ACHN (cell line): ENCODE data around the gene CEBPZOS.
"Not testable (repeated sequence)": the region's sequence is repeated elsewhere in the genome, so short reads cannot be mapped to it uniquely, and the experiment has no call there.

ENCODE experiments used
- DNase-seq: peaks from one replicate; pipeline ENCODE4 v3.0.0-alpha.2; 2015
- in situ Hi-C: cut with HindIII; loops from 2 replicates; pipeline ENCODE4 v1.10.0; 2017; ENCODE audit warnings: low sequenced_read_pairs, low pct_ligation_motif_present, low pct_unique_long_range_greater_than_20kb

CEBPZOS gene

GRCh38 chr2:37189452-37190153, 6.7 kb upstream of the CEBPZOS start:
- in situ Hi-C loops, result no loop called here
- peak; percentile 76 for DNase-seq

GRCh38 chr2:37190290-37190689, 6.0 kb upstream of the CEBPZOS start:
- no peak for DNase-seq
- in situ Hi-C loops, result no loop called here

- in situ Hi-C loops, result no loop called here
- DNase-seq, result no peak
These were observed 5.0 kb upstream of the CEBPZOS start for GRCh38 chr2:37191253-37191652.

- no peak for DNase-seq
- in situ Hi-C loops, result no loop called here
These were observed 4.5 kb upstream of the CEBPZOS start for GRCh38 chr2:37191747-37192146.

DNA sequence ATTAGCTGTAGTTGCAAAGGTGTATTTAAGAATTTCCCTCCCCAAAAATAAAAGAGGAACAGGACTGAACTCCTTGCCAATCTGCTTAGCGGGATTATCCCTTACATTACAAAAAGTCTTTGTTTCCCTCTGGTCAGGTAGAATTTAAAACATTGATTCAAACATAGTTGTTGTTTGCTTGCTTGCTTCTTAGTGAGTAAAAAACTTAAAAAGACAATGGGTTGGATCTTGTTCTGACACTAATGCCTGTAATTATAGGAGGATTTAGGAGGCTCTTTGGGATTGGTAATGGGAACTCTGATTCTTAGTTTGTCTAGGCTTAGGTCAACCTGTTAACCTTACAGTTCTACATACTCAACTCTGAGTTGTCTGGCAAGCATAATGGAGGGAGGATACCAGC, 3.7 kb upstream of the CEBPZOS start:
- in situ Hi-C loops, result no loop called here
- DNase-seq, result no peak

DNA sequence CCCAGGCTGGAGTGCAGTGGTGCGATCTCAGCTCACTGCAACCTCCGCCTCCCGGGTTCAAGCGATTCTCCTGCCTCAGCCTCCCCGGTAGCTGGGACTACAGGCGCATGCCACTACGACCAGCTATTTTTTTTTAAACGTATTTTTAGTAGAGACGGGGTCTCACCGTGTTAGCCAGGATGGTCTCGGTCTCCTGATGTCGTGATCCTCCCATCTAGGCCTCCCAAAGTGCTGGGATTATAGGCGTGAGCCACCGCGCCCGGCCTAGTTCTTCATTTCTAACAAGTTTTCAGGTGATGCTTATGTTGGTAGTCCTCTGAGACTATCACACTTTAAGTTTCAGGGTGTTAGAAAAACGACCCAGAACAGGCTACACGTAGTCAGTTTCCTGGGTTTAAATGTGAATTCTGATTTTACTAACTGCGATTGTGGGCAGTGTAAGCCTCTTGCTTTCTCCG, 405 bp upstream of the CEBPZOS start:
- in situ Hi-C loops, result not testable (repeated sequence)

DNA sequence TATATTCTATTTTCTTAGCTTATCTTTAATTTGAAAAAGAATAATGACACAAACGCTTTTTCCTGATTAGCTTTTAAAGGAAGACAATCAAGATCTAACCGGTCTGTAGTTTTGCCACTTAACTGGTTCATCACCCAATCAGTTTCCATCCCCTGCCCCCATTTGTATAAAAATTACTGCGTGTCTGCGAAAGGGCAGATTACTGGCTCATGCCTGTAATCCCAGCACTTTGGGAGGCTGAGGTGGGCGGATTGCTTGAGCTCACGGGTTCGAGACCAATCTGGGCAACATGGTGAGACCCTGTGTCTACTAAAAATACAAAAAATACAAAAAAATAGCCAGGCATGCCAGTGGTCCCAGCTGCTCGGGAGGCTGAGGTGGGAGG, 2.4 kb downstream of the CEBPZOS start:
- in situ Hi-C loops, result no loop called here
- DNase-seq, result no peak

More for the DNA sequence above, 405 bp upstream of the CEBPZOS start:
- not testable (repeated sequence) for DNase-seq

- in situ Hi-C loops, result no loop called here
- DNase-seq, result no peak
These were observed 4.9 kb downstream of the CEBPZOS start for GRCh38 chr2:37201208-37201607.

GRCh38 chr2:37201766-37202165, 5.5 kb downstream of the CEBPZOS start:
- in situ Hi-C loops, result no loop called here

GRCh38 chr2:37203708-37204107, 7.4 kb downstream of the CEBPZOS start:
- in situ Hi-C loops, result no loop called here

More at GRCh38 chr2:37201766-37202165, 5.5 kb downstream of the CEBPZOS start:
- DNase-seq, result no peak

GRCh38 chr2:37205071-37205661, 8.9 kb downstream of the CEBPZOS start:
- in situ Hi-C loops, DNase-seq: not testable (repeated sequence)

More at GRCh38 chr2:37203708-37204107, 7.4 kb downstream of the CEBPZOS start:
- no peak for DNase-seq

DNA sequence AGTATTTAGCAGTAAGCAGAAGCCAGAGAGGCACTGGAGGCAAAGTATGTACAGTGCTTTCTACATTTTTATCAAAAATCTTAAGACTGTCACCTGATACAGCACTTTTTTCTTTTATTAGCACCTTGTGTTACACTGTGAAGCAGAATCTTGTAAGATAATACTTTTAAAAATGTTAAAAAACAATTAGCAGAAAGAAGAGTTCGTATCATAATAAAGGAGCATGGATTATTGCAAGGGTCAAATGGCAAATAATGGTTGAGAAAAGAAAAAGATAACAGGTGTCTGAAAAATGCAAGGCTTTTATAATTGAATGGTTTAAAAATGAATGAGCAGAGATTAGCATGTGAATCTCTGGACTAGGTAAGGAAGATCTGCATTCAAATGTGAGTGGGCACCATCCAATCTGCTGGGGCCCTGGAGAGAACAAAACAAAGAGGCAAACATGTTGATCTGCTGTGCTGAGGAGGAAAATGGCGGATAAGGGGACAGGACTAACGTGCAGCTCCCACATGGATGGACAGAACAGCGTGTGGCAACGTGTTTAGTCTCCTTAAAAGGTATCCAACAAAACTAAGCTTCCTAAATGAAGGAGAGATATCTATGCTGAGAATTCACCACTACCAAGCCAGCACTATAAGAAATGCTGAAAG, 9.5 kb downstream of the CEBPZOS start:
- in situ Hi-C loops, result no loop called here
- DNase-seq, result no peak

GRCh38 chr2:37206760-37207159, 10.5 kb downstream of the CEBPZOS start:
- DNase-seq, in situ Hi-C loops: not testable (repeated sequence)

DNA sequence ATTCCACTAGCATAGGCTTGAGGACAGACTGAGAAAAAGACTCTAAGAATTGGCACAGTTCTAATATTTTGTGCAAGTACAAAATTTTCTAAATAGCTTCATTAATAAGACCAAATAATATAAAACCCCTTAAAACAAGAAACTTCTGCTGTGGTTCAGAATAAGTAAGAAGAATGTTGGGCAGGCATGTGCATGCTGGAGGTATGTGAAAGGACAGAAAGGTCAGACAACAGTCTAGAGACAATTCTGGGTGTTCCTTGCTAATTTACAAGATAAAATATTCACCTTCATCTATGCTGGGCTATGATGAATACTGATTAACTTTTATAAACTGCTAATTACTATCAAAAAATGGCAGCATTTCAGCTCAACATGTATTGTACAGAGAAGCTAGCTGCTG, 14.9 kb downstream of the CEBPZOS start:
- DNase-seq, result no peak
- in situ Hi-C loops, result no loop called here

DNA sequence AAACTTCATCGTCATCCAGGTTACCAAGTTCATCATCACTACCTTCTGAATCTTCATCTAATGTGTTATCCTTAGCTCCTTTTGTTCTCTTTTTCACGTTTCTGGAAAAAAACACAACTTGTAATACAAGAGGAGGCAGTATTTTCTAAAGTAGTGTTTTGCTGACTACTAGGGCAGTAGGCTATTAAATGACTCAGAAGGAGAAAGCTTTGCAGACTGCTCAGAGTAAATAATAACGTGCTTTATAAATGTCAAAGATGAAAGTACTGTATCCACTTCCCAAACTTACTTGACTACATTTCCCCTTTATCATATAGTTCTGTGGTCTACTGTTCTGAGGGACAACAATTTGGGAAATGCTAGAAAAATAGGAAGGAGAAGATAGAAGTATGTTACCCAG, 15.6 kb downstream of the CEBPZOS start:
- in situ Hi-C loops, result no loop called here
- DNase-seq, result no peak

DNA sequence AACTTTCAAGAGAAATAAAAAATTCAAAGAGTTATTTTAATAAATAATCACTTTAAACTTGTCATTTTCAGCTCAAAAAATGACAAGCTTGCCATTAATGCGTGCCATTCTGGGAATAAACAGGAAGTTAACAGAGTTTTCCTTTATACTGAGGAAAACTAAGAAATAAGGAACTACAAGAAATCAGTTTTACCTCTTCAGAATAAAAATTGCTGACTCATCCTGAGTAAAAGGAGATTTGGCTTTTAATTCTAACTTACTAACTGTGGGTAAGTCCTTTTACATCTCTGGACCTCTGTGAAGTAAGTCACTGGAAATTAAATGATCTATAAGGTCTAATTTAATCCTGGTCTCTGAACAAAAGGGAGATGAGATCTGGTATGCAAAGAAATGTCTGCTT, 19.0 kb downstream of the CEBPZOS start:
- in situ Hi-C loops, result no loop called here
- no peak for DNase-seq

DNA sequence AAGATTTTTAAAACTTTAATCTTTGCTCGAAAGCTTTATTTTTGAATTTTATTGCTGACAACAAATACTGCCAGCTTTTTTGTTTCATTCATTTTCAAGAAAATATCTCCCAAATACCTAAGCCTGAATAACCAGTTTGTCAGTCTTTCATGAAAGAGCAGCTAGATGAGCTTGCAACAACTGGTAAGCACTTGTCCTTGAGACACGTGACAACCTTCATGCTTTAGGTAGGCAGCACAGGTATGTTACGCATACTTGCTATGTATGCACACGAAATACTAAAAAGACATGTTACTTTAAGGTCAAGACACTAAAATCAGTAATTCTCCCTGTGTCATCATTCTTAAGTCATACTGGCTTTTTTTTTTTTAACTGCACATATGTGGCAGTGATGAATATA, 22.8 kb downstream of the CEBPZOS start:
- DNase-seq, result no peak
- in situ Hi-C loops, result no loop called here

GRCh38 chr2:37223131-37223530, 26.8 kb downstream of the CEBPZOS start:
- in situ Hi-C loops, result no loop called here
- DNase-seq, result no peak

- DNase-seq, result no peak
- in situ Hi-C loops, result no loop called here
These were observed 27.8 kb downstream of the CEBPZOS start for GRCh38 chr2:37224063-37224462.

GRCh38 chr2:37225129-37225528, 28.8 kb downstream of the CEBPZOS start:
- DNase-seq, in situ Hi-C loops: not testable (repeated sequence)
